DND-41 (cell line): ENCODE data around the gene LTB.

Source experiments
- ATAC-seq: fragments of 200-7000 bp; cut with Tn5 transposase; 3 replicates; pipeline ENCODE4 v1.9.1; 2021; ENCODE audit warnings: low read depth; ENCODE audit not compliant: insufficient read depth
- DNase-seq: peaks from one replicate; pipeline ENCODE4 v3.0.0-alpha.2; 2020
- H2AFZ ChIP-seq: 2 replicates; pipeline ENCODE4 v1.6.0; 2012; ENCODE audit warnings: low read depth, low read length
- H3K27ac ChIP-seq: 2 replicates; pipeline ENCODE4 v1.5.1; 2012; ENCODE audit warnings: low read length, inconsistent platforms
- H3K27me3 ChIP-seq: fragments of 200-600 bp; sonication (generic); 2 replicates; pipeline ENCODE4 v1.6.0; 2012; ENCODE audit warnings: low read length, mild to moderate bottlenecking, inconsistent platforms; ENCODE audit not compliant: insufficient read depth, poor library complexity
- H3K36me3 ChIP-seq: 2 replicates; pipeline ENCODE4 v1.5.1; 2012; ENCODE audit warnings: low read length, inconsistent platforms; ENCODE audit not compliant: insufficient read depth
- H3K4me1 ChIP-seq: 2 replicates; pipeline ENCODE4 v1.5.1; 2012; ENCODE audit warnings: mild to moderate bottlenecking, low read length; ENCODE audit not compliant: insufficient read depth
- H3K4me2 ChIP-seq: 2 replicates; pipeline ENCODE4 v1.6.0; 2012; ENCODE audit warnings: mild to moderate bottlenecking, moderate library complexity, low read length, inconsistent platforms; ENCODE audit not compliant: insufficient read depth
- H3K4me3 ChIP-seq, 2 experiments: fragments of 200-600 bp in 1 of 2; shearing (Covaris generic) in 1 of 2; 2 replicates each; pipeline ENCODE4 v1.5.1; 2012 to 2016; ENCODE audit warnings: inconsistent platforms in 2 of 2, low read length in 2 of 2, mild to moderate bottlenecking in 2 of 2, low read depth in 1 of 2, moderate library complexity in 1 of 2
- H3K79me2 ChIP-seq: 2 replicates; pipeline ENCODE4 v1.6.0; 2012; ENCODE audit warnings: low read length, inconsistent platforms; ENCODE audit not compliant: insufficient read depth
- H3K9ac ChIP-seq: 2 replicates; pipeline ENCODE4 v1.6.0; 2012; ENCODE audit warnings: low read depth, mild to moderate bottlenecking, inconsistent platforms, low read length, moderate library complexity
- H3K9me3 ChIP-seq: 2 replicates; pipeline ENCODE4 v1.5.1; 2012; ENCODE audit warnings: low read length, moderate library complexity, mild to moderate bottlenecking, inconsistent platforms; ENCODE audit not compliant: insufficient read depth, severe bottlenecking
- H4K20me1 ChIP-seq: 2 replicates; pipeline ENCODE4 v1.6.0; 2012; ENCODE audit warnings: low read length; ENCODE audit not compliant: insufficient read depth
- EZH2 ChIP-seq: IDR thresholded peaks from 3 replicates; pipeline ENCODE4 v1.6.1; 2012; ENCODE audit warnings: borderline replicate concordance, low read depth, mild to moderate bottlenecking, moderate library complexity, low read length, inconsistent platforms; ENCODE audit not compliant: severe bottlenecking
- TF ChIP-seq, protein P1 (sequence below): IDR thresholded peaks from 2 replicates; pipeline ENCODE4 v1.5.1; 2012; ENCODE audit warnings: borderline replicate concordance, low read length, moderate library complexity, mild to moderate bottlenecking; ENCODE audit not compliant: poor library complexity, severe bottlenecking; ENCODE audit errors: extremely low read depth

Gene LTB

GRCh38 chr6:31544676-31545075 is 37.5 kb downstream of the LTB start:
- H2AFZ ChIP-seq, result no peak overlapping the region
- TF ChIP-seq, protein P1, sequence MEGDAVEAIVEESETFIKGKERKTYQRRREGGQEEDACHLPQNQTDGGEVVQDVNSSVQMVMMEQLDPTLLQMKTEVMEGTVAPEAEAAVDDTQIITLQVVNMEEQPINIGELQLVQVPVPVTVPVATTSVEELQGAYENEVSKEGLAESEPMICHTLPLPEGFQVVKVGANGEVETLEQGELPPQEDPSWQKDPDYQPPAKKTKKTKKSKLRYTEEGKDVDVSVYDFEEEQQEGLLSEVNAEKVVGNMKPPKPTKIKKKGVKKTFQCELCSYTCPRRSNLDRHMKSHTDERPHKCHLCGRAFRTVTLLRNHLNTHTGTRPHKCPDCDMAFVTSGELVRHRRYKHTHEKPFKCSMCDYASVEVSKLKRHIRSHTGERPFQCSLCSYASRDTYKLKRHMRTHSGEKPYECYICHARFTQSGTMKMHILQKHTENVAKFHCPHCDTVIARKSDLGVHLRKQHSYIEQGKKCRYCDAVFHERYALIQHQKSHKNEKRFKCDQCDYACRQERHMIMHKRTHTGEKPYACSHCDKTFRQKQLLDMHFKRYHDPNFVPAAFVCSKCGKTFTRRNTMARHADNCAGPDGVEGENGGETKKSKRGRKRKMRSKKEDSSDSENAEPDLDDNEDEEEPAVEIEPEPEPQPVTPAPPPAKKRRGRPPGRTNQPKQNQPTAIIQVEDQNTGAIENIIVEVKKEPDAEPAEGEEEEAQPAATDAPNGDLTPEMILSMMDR, result no peak
- TF ChIP-seq EZH2, result no peak
- DNase-seq, result no peak
- H3K9me3 ChIP-seq, result no peaks in the 10 kb centered on the region
- no peak overlapping the region for H3K27ac ChIP-seq
- H3K9ac ChIP-seq, result no peak overlapping the region
- no peak overlapping the region for H3K4me2 ChIP-seq
- peaks cover 14% of the 10 kb centered on the region for H4K20me1 ChIP-seq
- no peak for ATAC-seq
- no peak overlapping the region for H3K4me3 ChIP-seq
- peaks cover 69% of the 10 kb centered on the region for H3K79me2 ChIP-seq
- peaks cover 63% of the 10 kb centered on the region for H3K4me1 ChIP-seq
- peaks cover 33% of the 10 kb centered on the region for H3K36me3 ChIP-seq
- H3K27me3 ChIP-seq, result no peaks in the 10 kb centered on the region

- Histone ChIP-seq H3K4me1 (peaks cover 63% of the 10 kb centered on the region), H3K79me2 (peaks cover 69% of the 10 kb centered on the region), H2AFZ (no peak overlapping the region), H3K27me3 (no peaks in the 10 kb centered on the region), H4K20me1 (peaks cover 24% of the 10 kb centered on the region), H3K4me3 (no peak overlapping the region), H3K4me2 (peak overlapping the region; percentile 69), H3K36me3 (peaks cover 33% of the 10 kb centered on the region), H3K27ac (no peak overlapping the region), H3K9ac (peak overlapping the region; percentile 87; the same call in 1 of the 2 replicates), H3K9me3 (no peaks in the 10 kb centered on the region)
- no peak for DNase-seq
- no peak for ATAC-seq
- TF ChIP-seq EZH2, result no peak
- TF ChIP-seq, protein P1, result no peak
Observed at GRCh38 chr6:31543639-31544038, 38.6 kb downstream of the LTB start.

DNA sequence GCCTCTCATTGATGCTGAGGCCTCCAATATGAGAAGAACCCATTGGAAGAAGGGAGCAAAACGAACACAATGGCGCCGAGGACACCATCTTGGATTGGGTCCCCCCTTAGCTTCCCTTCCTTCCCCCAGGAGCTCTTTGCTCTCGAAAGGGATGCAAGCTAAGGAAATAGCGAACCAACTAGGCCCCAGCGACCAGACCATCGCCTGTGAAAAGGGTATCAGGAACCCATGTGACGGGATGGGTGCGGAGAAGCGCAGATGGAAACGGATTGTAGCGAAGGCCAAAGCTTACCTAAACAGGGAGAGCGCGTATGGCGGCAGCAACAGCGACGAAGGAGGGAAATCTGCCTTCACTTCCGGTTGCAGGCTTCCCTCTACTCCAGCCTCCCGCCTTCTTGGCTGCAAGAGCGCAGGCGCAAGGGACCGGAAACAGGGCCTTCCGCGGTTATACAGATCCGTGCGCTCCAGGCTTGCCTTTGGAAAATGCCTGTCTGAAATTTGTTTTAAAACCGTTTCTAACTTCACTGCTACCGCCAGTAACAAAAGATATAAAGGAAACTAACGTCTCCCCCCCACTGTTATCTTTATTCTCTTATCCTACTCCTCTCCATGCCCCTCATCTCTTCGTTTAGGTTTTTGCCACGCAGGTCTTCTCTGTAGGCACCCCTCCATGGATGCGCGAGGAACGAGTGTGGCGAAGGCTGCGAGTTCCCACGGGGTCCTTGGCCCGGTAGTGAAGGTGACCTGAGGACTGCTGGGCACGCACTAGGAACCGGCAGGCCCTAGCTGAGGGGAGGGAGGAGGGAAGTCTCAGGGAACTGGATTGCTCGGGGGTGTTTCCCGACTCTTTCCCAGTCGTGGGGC is 40.3 kb downstream of the LTB start, which contains the start of gene DDX39B:
Gene DDX39B, minus strand, starts transcription at position 346 of the 864 bp plus-strand sequence. CDS start 1,471 bp downstream, outside the sequence.
- H2AFZ ChIP-seq, result peak within 1 kb of the TSS; percentile 86
- H4K20me1 ChIP-seq, result peaks cover 39% of the 10 kb centered on the region
- H3K36me3 ChIP-seq, result peaks cover 46% of the 10 kb centered on the region
- H3K4me2 ChIP-seq, result peak within 1 kb of the TSS; percentile 91
- peaks cover 61% of the 10 kb centered on the region for H3K4me1 ChIP-seq
- TF ChIP-seq EZH2, result no peak
- TF ChIP-seq, protein P1, result no peak
- peak; percentile 97 for DNase-seq
- peak within 1 kb of the TSS; percentile 98 for H3K27ac ChIP-seq
- H3K79me2 ChIP-seq, result peaks cover 73% of the 10 kb centered on the region
- H3K27me3 ChIP-seq, result no peaks in the 10 kb centered on the region
- no peaks in the 10 kb centered on the region for H3K9me3 ChIP-seq
- ATAC-seq, result peak; percentile 80
- peak within 1 kb of the TSS; percentile 87 for H3K9ac ChIP-seq
- peak within 1 kb of the TSS; percentile 72 to 80 for H3K4me3 ChIP-seq
